GM12878 (cell line): ENCODE measurements around the gene RAMACL. TPM values are rescaled to one million over a fixed set of nuclear protein-coding genes. Genes with fewer than 3 reads are reported as not detected.

Experiments used
- BACH1 ChIP-seq: fragments of 450-650 bp; IDR thresholded peaks from 2 replicates; pipeline ENCODE4 v1.6.1; 2017; ENCODE audit warnings: mild to moderate bottlenecking, borderline replicate concordance
- BMI1 ChIP-seq: fragments of 450-650 bp; IDR thresholded peaks from 2 replicates; pipeline ENCODE4 v1.6.1; 2016; ENCODE audit warnings: mild to moderate bottlenecking, moderate library complexity, borderline replicate concordance
- CEBPB ChIP-seq, 2 experiments: fragments of 150-350 bp in 1 of 2; IDR thresholded peaks; 2 replicates each; pipeline ENCODE4 v1.6.1; 2012 to 2014; ENCODE audit warnings: low read depth in 2 of 2, low read length in 2 of 2, borderline replicate concordance in 1 of 2, inconsistent platforms in 1 of 2
- CEBPZ ChIP-seq: fragments of 150-350 bp; IDR thresholded peaks from 2 replicates; pipeline ENCODE4 v1.6.1; 2016; ENCODE audit warnings: low read depth, low read length
- E4F1 ChIP-seq: fragments of 450-650 bp; IDR thresholded peaks from 2 replicates; pipeline ENCODE4 v1.6.1; 2018; ENCODE audit warnings: borderline replicate concordance, mild to moderate bottlenecking; ENCODE audit not compliant: partially characterized antibody
- EGR1 ChIP-seq, 2 experiments: IDR thresholded peaks; 1 replicate in 1 of 2; 2 replicates in 1 of 2; pipeline ENCODE4 v1.6.1; 2011 to 2012; ENCODE audit warnings: low read depth in 2 of 2, low read length in 2 of 2, borderline replicate concordance in 1 of 2, mild to moderate bottlenecking in 1 of 2, moderate library complexity in 1 of 2
- HDGF ChIP-seq: fragments of 450-650 bp; IDR thresholded peaks from 2 replicates; pipeline ENCODE4 v1.6.1; 2016; ENCODE audit warnings: antibody characterized with exemption
- IRF5 ChIP-seq: fragments of 450-650 bp; IDR thresholded peaks from 2 replicates; pipeline ENCODE4 v1.6.1; 2017; ENCODE audit warnings: borderline replicate concordance
- JUND ChIP-seq: IDR thresholded peaks from 2 replicates; pipeline ENCODE4 v1.6.1; 2012; ENCODE audit warnings: low read depth, mild to moderate bottlenecking, low read length, improper control_type of control experiment, moderate library complexity
- KLF5 ChIP-seq: fragments of 450-650 bp; IDR thresholded peaks from 2 replicates; pipeline ENCODE4 v1.6.1; 2014; ENCODE audit warnings: mild to moderate bottlenecking; ENCODE audit not compliant: partially characterized antibody
- MEF2B ChIP-seq: fragments of 450-650 bp; IDR thresholded peaks from 2 replicates; pipeline ENCODE4 v1.6.1; 2018; ENCODE audit warnings: mild to moderate bottlenecking, moderate library complexity; ENCODE audit not compliant: partially characterized antibody, poor library complexity, severe bottlenecking
- MTA2 ChIP-seq: fragments of 450-650 bp; IDR thresholded peaks from 2 replicates; pipeline ENCODE4 v1.6.1; 2016; ENCODE audit warnings: low read depth, mild to moderate bottlenecking, moderate library complexity
- MYC ChIP-seq: IDR thresholded peaks from 2 replicates; pipeline ENCODE4 v1.6.1; 2011; ENCODE audit warnings: mild to moderate bottlenecking, low read length, moderate library complexity, inconsistent platforms; ENCODE audit not compliant: insufficient read depth, insufficient replicate concordance, insufficient read length, severe bottlenecking
- SKIL ChIP-seq: fragments of 450-650 bp; IDR thresholded peaks from 2 replicates; pipeline ENCODE4 v1.6.1; 2017; ENCODE audit warnings: mild to moderate bottlenecking, low read depth, inconsistent platforms; ENCODE audit not compliant: poor library complexity, severe bottlenecking
- ZNF207 ChIP-seq: fragments of 450-650 bp; IDR thresholded peaks from 2 replicates; pipeline ENCODE4 v1.6.1; 2014; ENCODE audit warnings: antibody characterized with exemption, mild to moderate bottlenecking, borderline replicate concordance
- ZNF622 ChIP-seq: fragments of 450-650 bp; IDR thresholded peaks from 2 replicates; pipeline ENCODE4 v1.6.1; 2017; ENCODE audit warnings: mild to moderate bottlenecking, inconsistent platforms
- ZSCAN29 ChIP-seq: fragments of 450-650 bp; IDR thresholded peaks from 2 replicates; pipeline ENCODE4 v1.6.1; 2017; ENCODE audit warnings: mild to moderate bottlenecking, moderate library complexity
- polyA plus RNA-seq, 11 experiments: library from polyadenylated mRNA; depleted of rRNA in 4 of 11; unstranded in 6 of 11; stranded (reverse) in 5 of 11; fragments of >200 nt; fragmentation: Nextera tagmentation in 4 of 11; fragmentation: Illumina TruSeq in 1 of 11; extraction: Ambion mirVana in 4 of 11; extraction: Trizol in 1 of 11; gene quantifications; 1 replicate in 1 of 11; 2 replicates in 10 of 11; pipeline versions ENCODE4 v1.2.1 to v1.2.3, GENCODE V29; 2011 to 2016; ENCODE audit warnings: inconsistent platforms in 2 of 11, missing spikeins in 2 of 11, low read depth in 1 of 11
- total RNA-seq, 4 experiments: library from RNA; depleted of rRNA in 3 of 4; stranded (reverse); fragments of >200 nt in 3 of 4; fragmentation: Illumina TruSeq in 1 of 4; extraction: Trizol in 1 of 4; gene quantifications; 2 replicates each; pipeline versions ENCODE4 v1.2.1 to v1.2.3, GENCODE V29; 2013 to 2021

The RAMACL gene
- total and polyA plus RNA-seq, 10 of the 15 experiments (the other 5 are each of a cell fraction or from before 2014, with no cell fraction given) = 0.09 to 1.3 (median 0.31) TPM; not detected in 1

GRCh38 chr6:166587631-166588413 is 1.3 kb upstream of the RAMACL start (continued):
- TF ChIP-seq BMI1 (no peak), BACH1 (no peak), SKIL (no peak), EGR1 (IDR thresholded peaks at IDR 0.05; ENCODE audit: borderline replicate concordance in 1 of 2, low read depth in 2 of 2, low read length in 2 of 2) (no peak), ZSCAN29 (no peak), MEF2B (no peak), KLF5 (no peak), CEBPZ (no peak), MYC (no peak), E4F1 (no peak), HDGF (no peak), ZNF622 (no peak), IRF5 (no peak), ZNF207 (no peak), CEBPB (IDR thresholded peaks at IDR 0.05; ENCODE audit: borderline replicate concordance in 1 of 2, low read depth in 2 of 2, low read length in 2 of 2) (no peak), MTA2 (0 out of 2 replicates have a peak, but pooled peaks have one; percentile 21), JUND (no peak)
